CD4-positive, alpha-beta T cell treated with Interferon alpha-2 for 1 hour (primary cell): ENCODE data around the gene SLC6A2.

Source experiments
- DNase-seq, 2 donors: peaks; one replicate each; pipeline ENCODE4 v3.0.0-alpha.2; 2020 to 2022

The SLC6A2 gene

DNA sequence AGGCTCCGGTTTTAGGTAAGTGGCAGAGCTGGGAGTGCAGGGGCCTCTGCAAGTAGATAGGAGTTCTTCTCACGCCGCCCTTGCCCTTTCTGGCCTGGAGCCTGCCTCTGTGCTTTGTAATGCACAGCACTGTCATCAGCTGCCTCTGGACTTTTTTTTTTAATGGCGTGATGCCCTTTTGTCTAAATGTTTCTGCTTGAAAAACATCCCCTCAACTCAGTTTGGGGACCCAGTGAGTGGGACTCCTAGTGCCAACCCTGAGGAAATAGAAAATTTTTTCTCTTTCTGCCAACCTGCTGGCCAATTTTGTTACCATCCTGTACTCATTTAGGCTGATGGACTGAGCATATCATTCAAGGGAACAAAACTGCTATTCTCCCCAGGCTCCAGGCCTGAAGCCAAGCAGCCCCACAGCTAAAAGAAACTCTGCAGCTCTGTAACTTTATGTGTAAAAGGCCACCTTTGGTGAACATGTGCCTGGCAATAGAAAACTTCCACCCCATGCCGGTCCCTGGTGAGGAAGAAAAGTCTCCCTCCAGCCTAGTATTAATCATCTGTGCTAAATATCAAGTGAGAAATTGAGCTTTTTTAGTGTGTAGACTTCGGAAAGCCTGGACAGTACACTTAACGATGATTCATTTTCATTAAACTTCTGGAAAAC lies 22.5 kb downstream of the SLC6A2 start:
- no peak for DNase-seq

DNA sequence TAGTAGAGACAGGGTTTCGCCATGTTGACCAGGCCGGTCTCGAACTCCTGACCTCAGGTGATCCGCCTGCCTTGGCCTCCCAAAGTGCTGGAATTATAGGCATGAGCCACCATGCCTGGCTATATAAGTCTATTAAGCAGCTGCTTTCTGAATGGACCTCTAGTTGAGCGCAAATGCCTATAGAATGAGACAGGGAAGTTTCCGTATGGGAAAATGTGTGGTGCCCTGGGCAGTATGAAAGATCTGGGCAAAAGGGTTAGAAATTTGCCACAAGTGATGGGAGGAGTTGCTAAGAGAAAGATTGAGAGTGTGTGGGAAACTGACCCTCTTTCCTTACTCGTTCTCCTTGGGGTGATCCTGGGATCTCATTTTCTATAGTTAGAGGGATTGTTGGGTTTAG lies 26.3 kb downstream of the SLC6A2 start:
- no peak for DNase-seq

DNA sequence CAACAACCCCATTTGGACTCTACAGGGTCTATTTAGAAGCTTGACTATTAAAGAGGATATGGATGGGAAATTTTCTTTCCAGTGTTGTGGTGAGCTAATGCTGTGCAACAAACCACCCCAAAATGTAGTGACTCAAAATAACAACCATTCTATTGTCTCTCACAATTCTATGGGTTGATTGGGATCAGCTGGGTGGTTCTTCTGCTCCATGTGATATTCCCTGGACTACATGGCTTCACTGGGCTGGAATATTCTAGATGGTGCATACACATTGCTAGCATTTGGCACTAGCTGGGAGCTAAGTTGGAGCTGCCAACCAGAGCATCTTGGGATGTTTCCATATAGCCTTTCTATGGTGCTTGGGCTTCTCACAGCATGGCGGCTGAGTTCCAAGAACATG lies 30.2 kb downstream of the SLC6A2 start:
- no peak for DNase-seq

DNA sequence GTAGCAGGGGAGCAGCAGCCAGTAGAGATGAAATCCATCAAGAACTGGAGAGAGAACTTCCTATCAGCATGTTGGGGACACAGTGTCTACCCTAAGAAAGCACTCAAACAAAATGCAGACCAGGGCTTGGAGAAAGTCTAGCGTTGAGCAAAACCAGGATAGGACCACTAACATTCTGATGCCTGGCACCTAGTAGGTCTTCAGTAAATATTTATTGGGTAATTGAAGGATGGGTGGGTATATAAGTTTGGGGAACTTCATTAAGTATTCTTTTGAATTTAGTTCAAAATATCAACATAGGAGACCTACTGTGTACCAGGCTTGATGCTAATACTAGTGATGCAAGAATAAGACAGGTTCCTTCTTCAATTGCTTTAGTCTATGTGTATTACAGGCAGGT lies 30.9 kb downstream of the SLC6A2 start:
- no peak for DNase-seq

DNA sequence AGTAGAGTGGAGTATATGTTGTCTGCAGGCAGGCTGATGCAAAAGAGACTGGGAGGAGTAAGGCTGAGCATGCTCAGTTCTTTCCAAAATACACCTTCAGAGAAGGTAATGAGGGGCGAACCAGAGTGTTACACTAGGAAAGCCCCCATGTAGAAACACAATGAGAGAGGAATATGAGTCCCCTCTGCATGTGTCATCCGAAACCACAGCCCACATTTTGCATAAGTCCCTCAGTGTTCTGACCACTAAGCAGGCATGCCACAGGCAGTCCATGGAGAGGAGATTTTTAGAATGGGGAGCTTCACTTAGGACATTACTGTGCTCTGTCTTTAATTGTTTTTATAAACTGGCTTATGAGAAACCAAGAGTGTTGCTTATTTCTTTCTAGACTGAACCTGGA lies 32.0 kb downstream of the SLC6A2 start:
- no peak for DNase-seq

DNA sequence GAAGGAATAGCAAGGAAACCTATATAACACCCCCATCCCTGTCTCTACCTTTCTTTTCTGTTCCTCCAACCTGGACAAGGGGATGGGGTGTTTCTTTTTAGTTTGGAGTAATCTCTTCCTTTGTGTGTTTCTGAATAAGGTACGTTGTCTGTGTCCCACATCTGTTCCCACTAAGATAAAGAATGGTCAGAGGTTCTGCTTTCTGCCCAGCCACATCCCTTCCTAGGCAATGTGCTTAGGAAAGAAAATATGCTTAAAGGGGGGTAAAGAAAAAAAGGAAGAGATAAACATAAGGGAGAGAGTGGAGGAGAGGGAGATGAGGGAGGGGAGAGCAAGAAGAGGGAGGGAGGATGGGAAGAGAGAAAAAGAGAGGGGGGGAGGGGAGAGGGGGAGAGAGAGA lies 35.1 kb downstream of the SLC6A2 start:
- DNase-seq, result no peak

DNA sequence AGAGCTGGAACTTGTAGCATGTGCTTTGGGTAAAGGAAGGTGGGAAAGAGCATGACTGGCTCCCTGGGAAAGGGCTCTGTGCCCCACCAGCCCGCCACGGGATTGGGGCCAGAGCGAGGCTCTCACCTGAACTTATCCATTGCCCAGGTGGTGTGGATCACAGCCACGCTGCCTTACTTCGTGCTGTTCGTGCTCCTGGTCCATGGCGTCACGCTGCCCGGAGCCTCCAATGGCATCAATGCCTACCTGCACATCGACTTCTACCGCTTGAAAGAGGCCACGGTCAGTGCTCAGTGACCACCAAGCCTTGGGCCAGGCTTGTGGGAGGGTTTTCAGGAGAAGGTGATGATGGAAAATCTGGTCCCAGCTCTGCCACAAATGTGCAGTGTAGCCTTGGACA lies 36.0 kb downstream of the SLC6A2 start:
- no peak for DNase-seq

DNA sequence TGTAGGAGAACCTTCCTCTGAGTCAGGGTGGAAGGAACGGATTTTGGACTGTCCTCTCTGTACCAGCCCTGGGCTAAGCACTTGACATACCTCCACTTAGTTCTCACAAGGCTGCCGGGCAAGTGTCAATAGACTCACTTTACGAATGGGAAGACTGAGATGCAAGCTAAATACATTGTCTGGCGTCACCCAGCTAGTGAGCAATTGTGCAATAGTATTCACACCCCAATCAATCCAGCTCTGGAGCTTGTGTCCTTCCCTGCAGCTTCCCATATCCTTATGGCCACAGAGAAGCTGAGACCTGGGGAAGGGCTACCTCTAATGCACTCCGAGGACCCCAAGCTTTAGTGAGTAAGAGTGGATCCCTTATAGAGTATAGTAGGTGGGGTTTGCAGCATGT lies 39.8 kb downstream of the SLC6A2 start:
- DNase-seq, result no peak

DNA sequence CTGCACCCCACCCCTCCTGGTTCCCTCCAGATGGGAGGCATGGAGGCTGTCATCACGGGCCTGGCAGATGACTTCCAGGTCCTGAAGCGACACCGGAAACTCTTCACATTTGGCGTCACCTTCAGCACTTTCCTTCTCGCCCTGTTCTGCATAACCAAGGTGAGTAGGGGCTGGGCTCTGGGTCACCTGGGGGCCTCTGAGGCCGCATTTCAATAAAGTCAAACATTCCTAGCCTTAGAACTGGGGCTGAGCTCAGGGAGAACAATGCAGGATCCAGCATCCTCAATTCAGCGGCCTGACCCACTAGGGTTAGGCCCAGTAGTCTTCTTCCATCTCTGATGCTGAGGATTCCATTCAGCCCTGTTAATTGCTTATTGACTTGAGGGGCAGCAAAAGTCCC lies 42.1 kb downstream of the SLC6A2 start:
- DNase-seq, result no peak

DNA sequence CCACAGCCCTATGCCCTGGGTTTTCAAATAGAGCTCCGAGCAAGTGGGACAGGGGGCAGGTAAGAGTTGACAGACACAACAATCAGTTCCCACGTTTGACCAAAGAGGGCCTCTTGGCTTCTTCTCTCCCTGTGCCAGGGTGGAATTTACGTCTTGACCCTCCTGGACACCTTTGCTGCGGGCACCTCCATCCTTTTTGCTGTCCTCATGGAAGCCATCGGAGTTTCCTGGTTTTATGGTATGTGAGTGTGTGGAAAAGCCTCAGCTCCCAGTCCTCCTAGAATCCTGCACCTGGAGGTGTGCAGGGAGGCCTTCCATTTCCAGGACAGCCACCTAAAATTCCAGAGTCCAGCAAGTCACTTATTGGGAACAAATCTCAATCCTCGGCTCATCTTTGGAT lies 42.5 kb downstream of the SLC6A2 start:
- no peak for DNase-seq

DNA sequence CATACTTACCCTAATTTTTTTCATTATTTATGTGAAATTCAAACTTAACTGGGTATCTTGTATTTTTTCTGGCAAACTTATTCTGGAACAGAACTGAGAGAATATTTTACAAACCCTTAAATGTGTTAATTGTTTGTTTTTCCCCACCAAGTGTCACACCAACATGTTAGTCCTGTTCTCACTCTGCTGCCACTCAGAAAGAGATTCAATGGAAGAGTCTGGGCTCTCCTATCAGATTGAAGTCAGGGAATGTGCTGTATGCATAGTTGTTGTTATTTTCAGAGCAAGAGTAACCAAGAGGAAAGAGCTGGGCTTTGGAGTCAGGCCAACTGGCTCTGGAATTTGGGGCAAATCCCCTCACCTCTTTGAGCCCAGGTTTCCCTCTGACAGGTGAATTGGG lies 43.2 kb downstream of the SLC6A2 start:
- no peak for DNase-seq

DNA sequence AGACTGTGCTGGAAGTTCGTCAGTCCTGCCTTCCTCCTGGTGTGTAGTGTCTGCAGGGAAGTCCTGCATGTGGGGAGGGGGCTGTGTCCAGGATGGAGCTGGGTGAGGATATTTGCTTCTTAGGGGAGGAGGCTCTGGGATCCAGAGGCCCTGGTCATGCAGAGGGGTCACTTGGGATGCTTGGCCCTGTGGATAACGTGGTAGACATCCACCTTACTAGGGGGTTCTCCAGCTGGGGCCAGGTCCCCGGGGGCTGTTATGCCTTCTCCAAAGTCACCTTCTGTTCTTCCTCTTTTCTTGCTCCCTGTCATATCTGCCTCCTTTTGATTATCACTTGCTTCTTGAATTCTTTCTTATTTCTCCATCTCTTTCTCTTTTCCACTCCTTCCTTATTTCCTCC lies 43.8 kb downstream of the SLC6A2 start:
- DNase-seq, result no peak

DNA sequence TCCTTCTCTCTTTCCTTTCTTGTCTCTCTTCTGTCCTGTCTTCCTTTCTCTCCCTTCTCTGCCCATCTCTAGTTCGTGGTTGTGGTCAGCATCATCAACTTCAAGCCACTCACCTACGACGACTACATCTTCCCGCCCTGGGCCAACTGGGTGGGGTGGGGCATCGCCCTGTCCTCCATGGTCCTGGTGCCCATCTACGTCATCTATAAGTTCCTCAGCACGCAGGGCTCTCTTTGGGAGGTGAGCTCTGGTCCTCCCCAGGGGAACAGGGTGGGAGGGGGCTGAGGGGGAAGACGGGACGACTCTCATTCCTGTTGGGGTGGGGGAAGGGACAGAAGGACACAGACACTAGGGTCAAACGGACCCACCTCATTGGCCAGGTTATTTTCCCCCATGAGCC lies 44.3 kb downstream of the SLC6A2 start:
- DNase-seq, result no peak

DNA sequence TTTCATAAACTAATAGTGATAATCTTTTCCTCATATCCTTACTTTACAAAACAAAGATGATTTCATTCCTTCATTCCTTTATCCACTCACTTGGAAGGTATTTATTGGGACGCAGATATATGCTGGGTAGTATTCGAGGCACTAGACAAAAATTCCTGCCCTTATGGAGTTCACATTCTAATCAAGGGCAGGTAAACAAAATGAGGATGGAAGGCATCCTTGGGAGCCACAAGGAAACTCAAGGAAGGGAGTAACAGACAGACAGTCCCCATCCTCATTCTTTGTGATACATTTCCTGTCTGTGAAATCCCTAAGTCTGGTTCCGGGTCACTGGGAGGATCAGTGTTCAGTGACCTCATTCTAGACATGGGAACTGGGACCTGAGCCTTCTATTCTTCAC lies 45.2 kb downstream of the SLC6A2 start:
- DNase-seq, result no peak

DNA sequence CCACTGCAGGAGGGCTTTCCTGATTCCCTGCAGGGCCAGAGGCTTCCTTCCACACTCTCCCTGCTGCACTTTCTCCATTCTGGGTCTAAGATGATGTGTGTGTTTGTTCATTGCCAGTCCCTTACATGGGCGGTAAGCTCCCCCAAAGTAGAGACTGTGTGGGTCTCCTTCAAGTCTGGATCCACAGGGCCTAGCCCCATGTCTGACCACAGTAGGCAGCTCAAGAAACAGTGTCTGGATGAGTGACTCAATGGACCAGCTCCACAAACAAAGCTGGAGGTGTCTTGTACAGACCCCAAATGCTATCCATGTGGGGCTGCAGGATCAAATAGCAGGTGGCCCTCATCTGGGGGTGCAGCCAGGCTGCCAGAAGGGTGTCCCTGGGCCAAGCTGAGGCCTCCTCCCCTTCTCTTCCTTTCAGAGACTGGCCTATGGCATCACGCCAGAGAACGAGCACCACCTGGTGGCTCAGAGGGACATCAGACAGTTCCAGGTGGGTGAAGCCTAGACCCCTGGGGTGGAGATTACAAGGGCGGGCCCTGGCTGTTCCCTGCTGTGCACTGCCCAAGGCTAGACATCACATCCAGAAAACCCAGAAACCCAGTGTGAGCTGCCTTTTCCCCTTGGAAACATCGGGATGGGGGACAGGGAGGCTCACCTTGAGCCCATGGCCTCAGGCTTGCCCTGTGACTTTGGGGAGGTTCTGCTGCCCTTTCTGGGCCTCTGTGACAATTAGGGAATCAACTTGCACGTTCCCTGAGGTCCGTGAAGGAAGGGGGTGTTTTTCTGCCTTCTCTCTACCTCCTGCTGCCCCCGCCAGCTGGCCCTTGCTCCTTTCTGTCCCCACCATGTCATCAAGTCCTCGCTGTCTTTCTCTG lies 45.9 kb downstream of the SLC6A2 start:
- peak; percentile 14 to 28 for DNase-seq

DNA sequence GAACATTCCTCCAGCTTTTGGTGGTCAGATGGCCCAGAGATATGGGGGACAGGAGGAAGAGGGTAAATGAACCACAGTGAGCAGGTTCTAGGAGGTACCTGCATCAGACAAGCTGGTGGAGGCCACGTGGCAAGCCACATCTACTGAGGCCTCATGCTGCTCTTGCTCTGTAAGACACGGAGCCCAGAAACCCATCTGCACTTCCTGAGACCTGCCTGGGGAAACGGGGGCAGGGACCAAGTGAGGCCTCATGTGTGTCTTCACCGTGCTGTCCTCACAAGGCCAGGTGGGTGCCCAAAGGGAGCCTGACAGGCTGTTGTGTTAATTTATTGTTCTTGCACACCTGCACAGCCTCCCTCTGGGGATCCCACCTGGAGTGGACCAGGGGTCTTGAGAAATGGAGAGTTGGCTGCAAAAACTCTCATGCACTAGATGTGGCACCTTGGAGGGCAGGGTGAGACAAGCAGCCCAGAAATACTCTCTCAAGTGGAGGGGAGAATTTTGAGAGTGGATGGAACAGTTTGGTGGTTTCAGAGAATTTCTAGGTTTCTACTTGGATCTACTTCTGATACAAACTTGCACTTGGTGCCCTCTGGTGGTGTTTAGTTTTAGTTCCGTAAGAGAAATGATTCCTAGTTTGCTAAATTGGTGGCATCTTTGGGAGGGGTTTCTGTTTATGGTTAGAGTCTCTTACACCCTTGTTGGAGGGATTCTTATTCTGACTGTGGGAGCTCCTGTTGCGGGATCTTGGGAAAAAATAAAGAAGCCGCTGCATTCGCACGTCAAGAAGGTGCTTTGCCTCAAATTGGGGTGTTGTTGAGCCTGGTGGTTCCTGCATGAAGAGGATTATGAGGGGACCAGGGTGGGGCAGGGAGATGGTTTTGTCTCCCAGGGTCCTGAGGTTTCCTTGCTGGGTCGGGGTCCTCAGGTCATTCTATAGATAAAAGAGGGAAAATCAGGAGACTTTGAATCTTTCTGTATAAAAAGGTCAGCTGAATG lies 47.5 kb downstream of the SLC6A2 start:
- peak in 1 of 2 donors; percentile 29 for DNase-seq

DNA sequence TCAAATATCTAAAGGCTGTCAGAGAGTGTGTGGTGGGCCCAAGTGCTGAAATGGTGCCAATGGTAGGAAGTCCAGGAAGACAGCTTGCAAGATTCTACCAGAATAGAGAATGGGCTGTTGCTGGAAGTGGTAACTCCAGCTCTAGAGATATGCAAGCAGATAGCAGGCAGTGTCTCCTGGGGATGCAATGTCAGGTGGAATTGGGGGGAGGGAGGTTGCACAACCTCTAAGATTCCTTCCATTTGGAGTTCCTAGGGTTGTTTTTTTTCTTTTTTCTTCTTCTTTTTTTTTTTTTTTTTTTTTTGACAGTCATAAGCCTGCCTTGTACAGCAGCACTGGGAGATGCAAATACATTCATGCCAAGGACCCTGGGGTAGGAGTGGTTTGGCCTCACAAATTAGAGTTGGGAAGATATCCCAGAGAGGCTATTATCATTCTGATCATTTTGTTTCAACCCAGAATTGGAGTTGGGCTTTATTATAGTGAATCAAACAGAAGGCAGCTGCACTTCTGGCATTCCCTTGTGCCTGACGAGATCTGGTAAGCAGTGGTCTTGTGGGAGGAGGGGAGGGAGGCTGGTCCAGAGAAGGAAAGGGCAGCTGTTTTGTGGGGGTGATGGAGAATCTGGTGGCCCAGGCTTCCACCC lies 51.1 kb downstream of the SLC6A2 start:
- DNase-seq, result no peak

DNA sequence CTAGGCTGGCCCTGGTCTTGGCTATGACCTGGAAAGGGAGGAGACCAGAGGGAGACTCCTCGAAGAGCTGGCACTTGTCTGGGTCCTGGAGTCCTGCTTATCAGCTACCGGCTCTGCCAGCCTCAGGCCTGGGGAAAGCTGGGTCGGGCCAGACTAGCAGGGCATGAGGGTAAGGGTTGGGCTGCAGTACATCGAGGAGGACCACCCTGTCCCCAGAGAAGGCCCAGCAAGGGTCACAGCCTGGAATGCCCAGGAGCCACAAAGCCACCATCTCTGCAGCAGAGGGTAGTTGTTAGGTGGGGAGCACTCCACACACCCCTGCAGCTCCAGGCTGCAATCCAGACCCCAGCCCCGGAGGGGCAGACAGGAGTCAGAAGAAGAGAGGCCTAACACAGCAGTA lies 54.0 kb downstream of the SLC6A2 start:
- no peak for DNase-seq

DNA sequence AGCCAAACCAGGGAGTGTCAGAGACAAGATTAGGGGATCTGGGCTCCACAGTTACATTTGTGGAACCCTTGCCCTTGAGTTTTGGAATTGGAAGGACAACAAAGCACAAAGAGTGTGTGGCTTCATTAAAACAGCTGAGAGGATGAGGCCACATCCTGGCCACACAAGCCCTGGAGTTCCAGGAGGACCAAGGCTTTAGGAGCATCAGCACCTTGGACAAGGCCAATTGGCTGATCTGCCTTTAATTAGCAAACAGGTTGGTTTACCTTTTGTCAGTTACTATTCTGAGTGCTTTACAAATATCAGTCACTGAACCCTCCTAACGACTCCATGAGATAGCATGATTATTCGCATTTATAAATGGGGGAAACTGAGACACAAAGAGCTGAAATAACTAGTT lies 54.7 kb downstream of the SLC6A2 start:
- no peak for DNase-seq

DNA sequence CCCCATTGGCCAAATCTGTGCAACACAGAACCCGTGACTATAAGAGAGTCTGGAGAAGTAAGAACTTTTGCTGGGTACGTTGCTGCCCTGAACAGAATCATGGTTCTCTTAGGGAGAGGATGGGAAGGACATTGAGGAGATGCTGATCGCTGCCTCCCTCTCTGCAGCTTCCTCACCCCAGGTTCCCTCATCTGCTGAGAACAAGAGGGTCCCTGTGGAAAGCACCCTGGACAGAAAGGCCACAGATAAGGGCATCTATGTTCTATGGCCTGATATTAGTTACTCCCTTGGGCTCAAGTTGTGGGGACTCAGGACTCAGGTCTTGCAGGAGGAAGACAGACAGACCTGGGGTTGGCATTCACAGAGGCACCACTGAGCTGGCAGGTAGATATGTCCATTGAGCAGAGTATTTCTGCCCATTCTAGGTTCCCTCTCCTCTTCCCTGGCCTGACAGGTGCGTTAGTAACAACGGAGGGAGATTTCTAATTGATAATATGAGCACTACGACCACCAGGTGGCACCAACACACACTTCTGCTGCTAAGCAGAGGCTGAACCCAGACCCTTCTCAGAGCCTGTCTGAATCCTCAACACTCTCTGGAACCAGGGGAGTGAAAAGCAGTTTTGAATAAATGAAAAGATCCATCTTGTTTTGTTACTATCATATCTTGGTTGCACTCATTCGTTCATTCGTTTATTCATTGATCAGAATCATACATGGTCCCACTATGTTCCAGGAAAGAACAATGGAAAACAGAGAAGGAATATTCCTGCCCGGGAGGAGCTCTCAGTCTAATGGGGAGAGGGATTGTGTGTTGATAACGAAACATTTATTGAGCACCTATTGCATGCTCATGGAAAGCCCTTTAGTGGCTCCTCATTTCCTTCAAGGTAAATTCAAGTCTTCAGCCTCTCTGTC lies 56.4 kb downstream of the SLC6A2 start:
- peak; percentile 28 to 56 for DNase-seq

DNA sequence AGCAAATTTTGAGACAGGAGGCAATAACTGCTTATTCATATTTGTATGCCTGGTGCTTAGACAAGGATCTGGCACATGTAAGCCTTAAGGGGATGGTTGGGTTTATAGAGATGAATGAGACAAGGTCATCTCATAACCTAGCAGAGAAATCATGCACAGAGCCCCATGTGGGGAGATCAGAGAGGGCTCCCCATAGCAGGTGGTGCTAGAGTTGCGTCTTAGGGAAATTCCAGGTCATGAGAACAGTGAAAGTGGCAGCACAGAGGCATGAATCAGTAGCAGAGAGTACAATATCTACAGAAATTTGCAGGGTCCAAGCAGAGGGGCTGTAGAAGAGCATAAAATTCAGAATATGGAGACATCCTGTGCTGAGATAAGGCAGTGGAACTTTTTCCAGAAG lies 57.3 kb downstream of the SLC6A2 start:
- DNase-seq, result no peak

DNA sequence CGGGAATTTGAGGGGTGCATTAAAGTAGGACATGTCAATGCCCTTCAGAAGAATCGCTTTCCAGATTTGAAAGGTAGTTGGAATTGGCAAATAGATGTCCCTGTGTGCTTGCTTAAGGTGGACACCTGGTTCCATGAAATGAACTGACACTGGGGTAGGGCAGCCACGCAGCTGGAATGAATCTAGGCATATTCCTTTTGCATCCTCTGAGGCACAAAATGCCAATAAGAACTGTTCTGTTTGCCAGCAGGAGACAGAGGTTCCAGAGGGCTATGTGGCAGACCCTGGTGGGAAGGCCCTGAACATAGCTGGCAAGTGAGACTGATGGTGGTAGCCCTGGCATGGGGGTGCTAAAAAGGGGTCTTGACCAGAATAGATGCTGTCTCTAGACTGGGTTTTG lies 61.5 kb downstream of the SLC6A2 start:
- no peak for DNase-seq
